Measurements from ENCODE around the gene TBX4.

Gene TBX4

GRCh38 chr17:61461967-61462718 is 9.9 kb downstream of the TBX4 start:
- ATAC-seq, result no peak
- H3K9me3 Mint-ChIP-seq, result no peaks in the 10 kb centered on the region
- H3K27me3 Mint-ChIP-seq, result peaks cover 88% of the 10 kb centered on the region
- H3K4me1 Mint-ChIP-seq, result peaks cover 36% of the 10 kb centered on the region
- no peaks in the 10 kb centered on the region for H3K36me3 Mint-ChIP-seq
- H3K4me3 Mint-ChIP-seq, result peak overlapping the region; percentile 46
- no peak overlapping the region for H3K27ac Mint-ChIP-seq

GRCh38 chr17:61462719-61463315 is 10.6 kb downstream of the TBX4 start:
- Mint-ChIP-seq H3K4me3 (no peak overlapping the region), H3K36me3 (no peaks in the 10 kb centered on the region), H3K9me3 (no peaks in the 10 kb centered on the region), H3K27ac (no peak overlapping the region), H3K4me1 (peaks cover 36% of the 10 kb centered on the region), H3K27me3 (peaks cover 81% of the 10 kb centered on the region)
- no peak for ATAC-seq

- Mint-ChIP-seq H3K27ac (no peak overlapping the region), H3K4me3 (no peak overlapping the region), H3K27me3 (peaks cover 74% of the 10 kb centered on the region), H3K9me3 (no peaks in the 10 kb centered on the region), H3K36me3 (no peaks in the 10 kb centered on the region), H3K4me1 (peaks cover 37% of the 10 kb centered on the region)
- ATAC-seq, result no peak
Measured at GRCh38 chr17:61463316-61464129, 11.3 kb downstream of the TBX4 start.

GRCh38 chr17:61464130-61464842 is 12.1 kb downstream of the TBX4 start:
- peaks cover 40% of the 10 kb centered on the region for H3K4me1 Mint-ChIP-seq
- H3K36me3 Mint-ChIP-seq, result no peaks in the 10 kb centered on the region
- H3K4me3 Mint-ChIP-seq, result no peak overlapping the region
- no peak overlapping the region for H3K27ac Mint-ChIP-seq
- no peaks in the 10 kb centered on the region for H3K9me3 Mint-ChIP-seq
- peaks cover 66% of the 10 kb centered on the region for H3K27me3 Mint-ChIP-seq
- ATAC-seq, result no peak

- Mint-ChIP-seq H3K4me3 (no peak overlapping the region), H3K36me3 (no peaks in the 10 kb centered on the region), H3K27ac (no peak overlapping the region), H3K9me3 (no peaks in the 10 kb centered on the region), H3K4me1 (peaks cover 40% of the 10 kb centered on the region), H3K27me3 (peaks cover 61% of the 10 kb centered on the region)
- ATAC-seq, result no peak
Measured at GRCh38 chr17:61464843-61465180, 12.6 kb downstream of the TBX4 start.

GRCh38 chr17:61465550-61466237 is 13.5 kb downstream of the TBX4 start:
- H3K27me3 Mint-ChIP-seq, result peaks cover 52% of the 10 kb centered on the region
- no peaks in the 10 kb centered on the region for H3K36me3 Mint-ChIP-seq
- no peak overlapping the region for H3K4me3 Mint-ChIP-seq
- no peak for ATAC-seq
- no peak overlapping the region for H3K27ac Mint-ChIP-seq
- H3K4me1 Mint-ChIP-seq, result peaks cover 37% of the 10 kb centered on the region
- no peaks in the 10 kb centered on the region for H3K9me3 Mint-ChIP-seq

GRCh38 chr17:61466246-61466645 is 14.0 kb downstream of the TBX4 start:
- Mint-ChIP-seq H3K27me3 (peaks cover 47% of the 10 kb centered on the region), H3K9me3 (no peaks in the 10 kb centered on the region), H3K36me3 (no peaks in the 10 kb centered on the region), H3K4me1 (peaks cover 31% of the 10 kb centered on the region), H3K4me3 (no peak overlapping the region), H3K27ac (no peak overlapping the region)
- no peak for ATAC-seq

GRCh38 chr17:61467416-61468262 is 15.4 kb downstream of the TBX4 start:
- no peaks in the 10 kb centered on the region for H3K36me3 Mint-ChIP-seq
- H3K4me1 Mint-ChIP-seq, result peaks cover 17% of the 10 kb centered on the region
- H3K9me3 Mint-ChIP-seq, result no peaks in the 10 kb centered on the region
- H3K27me3 Mint-ChIP-seq, result peaks cover 33% of the 10 kb centered on the region
- H3K4me3 Mint-ChIP-seq, result peak overlapping the region; percentile 24
- peak; percentile 72 for ATAC-seq
- peak overlapping the region; percentile 78 for H3K27ac Mint-ChIP-seq

- H3K36me3 Mint-ChIP-seq, result no peaks in the 10 kb centered on the region
- peaks cover 25% of the 10 kb centered on the region for H3K27me3 Mint-ChIP-seq
- peak; percentile 58 for ATAC-seq
- H3K4me3 Mint-ChIP-seq, result no peak overlapping the region
- H3K27ac Mint-ChIP-seq, result peak overlapping the region; percentile 78
- peaks cover 17% of the 10 kb centered on the region for H3K4me1 Mint-ChIP-seq
- no peaks in the 10 kb centered on the region for H3K9me3 Mint-ChIP-seq
Measured at GRCh38 chr17:61468263-61468907, 16.2 kb downstream of the TBX4 start.

- H3K36me3 Mint-ChIP-seq, result no peaks in the 10 kb centered on the region
- no peaks in the 10 kb centered on the region for H3K9me3 Mint-ChIP-seq
- H3K4me3 Mint-ChIP-seq, result no peak overlapping the region
Measured at GRCh38 chr17:61469474-61469873, 17.3 kb downstream of the TBX4 start.

GRCh38 chr17:61469949-61470348 is 17.7 kb downstream of the TBX4 start:
- Mint-ChIP-seq H3K4me1 (peaks cover 17% of the 10 kb centered on the region), H3K9me3 (no peaks in the 10 kb centered on the region), H3K4me3 (no peak overlapping the region), H3K27ac (no peak overlapping the region), H3K36me3 (no peaks in the 10 kb centered on the region), H3K27me3 (peaks cover 14% of the 10 kb centered on the region)
- ATAC-seq, result no peak

More at GRCh38 chr17:61469474-61469873, 17.3 kb downstream of the TBX4 start:
- H3K27me3 Mint-ChIP-seq, result peaks cover 16% of the 10 kb centered on the region
- H3K4me1 Mint-ChIP-seq, result peaks cover 17% of the 10 kb centered on the region
- ATAC-seq, result no peak
- no peak overlapping the region for H3K27ac Mint-ChIP-seq

GRCh38 chr17:61470530-61471136 is 18.4 kb downstream of the TBX4 start:
- no peak overlapping the region for H3K4me3 Mint-ChIP-seq
- peaks cover 17% of the 10 kb centered on the region for H3K4me1 Mint-ChIP-seq
- H3K27ac Mint-ChIP-seq, result no peak overlapping the region
- ATAC-seq, result no peak
- H3K27me3 Mint-ChIP-seq, result peaks cover 14% of the 10 kb centered on the region
- no peaks in the 10 kb centered on the region for H3K9me3 Mint-ChIP-seq
- H3K36me3 Mint-ChIP-seq, result no peaks in the 10 kb centered on the region

GRCh38 chr17:61474235-61474927 is 22.2 kb downstream of the TBX4 start:
- H3K4me3 Mint-ChIP-seq, result no peak overlapping the region
- peaks cover 23% of the 10 kb centered on the region for H3K27me3 Mint-ChIP-seq
- no peaks in the 10 kb centered on the region for H3K4me1 Mint-ChIP-seq
- H3K27ac Mint-ChIP-seq, result no peak overlapping the region
- H3K36me3 Mint-ChIP-seq, result no peaks in the 10 kb centered on the region
- H3K9me3 Mint-ChIP-seq, result no peaks in the 10 kb centered on the region
- ATAC-seq, result no peak

Data from stimulated activated memory B cell treated with anti-CD40 and anti-IgM and Interleukin-4, amounts not matched to agents 10 μg/mL and 1 μg/mL and 100 μg/mL, for 72 hours (primary cell).